ENCODE measurements around the gene MEG3. TPM values are rescaled to one million over a fixed set of nuclear protein-coding genes. Genes with fewer than 3 reads are reported as not detected.

The MEG3 gene
- total RNA-seq (1 to 10 TPM in 3 of 5 donors, not detected in 2; 2.3 to 3.4 (median 2.4) TPM), total RNA-seq (0 to 0.48 (median 0.11) reads per million in 29 experiments)
- 3.6 TPM for total RNA-seq (2013)

DNA sequence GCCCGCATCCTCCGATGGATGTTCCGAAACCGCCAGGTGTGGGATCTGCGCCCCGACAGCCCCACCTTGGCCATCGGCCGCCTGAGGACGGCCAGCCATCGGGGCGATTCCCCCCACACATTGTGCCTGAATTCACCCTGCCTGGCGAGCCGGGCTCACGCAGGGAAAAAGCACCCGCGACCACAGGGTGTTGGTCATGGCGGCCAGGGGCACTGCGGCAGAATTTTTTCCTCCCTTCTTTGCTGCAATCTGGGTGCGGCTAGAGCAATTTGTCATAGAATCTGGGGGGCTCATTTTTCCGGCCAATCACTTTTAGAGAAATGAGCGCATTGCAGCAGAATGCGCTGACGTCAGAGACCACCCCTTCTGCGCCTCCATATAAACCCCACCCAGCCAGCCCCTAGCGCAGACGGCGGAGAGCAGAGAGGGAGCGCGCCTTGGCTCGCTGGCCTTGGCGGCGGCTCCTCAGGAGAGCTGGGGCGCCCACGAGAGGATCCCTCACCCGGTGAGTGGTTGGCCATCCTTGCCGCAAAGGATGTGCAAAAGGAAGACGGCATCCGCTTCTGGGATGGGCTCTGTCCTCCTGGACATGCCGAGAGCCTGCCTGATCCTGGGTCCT lies at the start of gene MEG3:
MEG3 (plus strand) TSS at position 406 of the 619 bp plus-strand sequence.
- H3K27me3 Mint-ChIP-seq = peaks cover 43 to 56% of the 10 kb centered on the region in 2 donors
- 46% methylated on average over 29 of the region's 39 CpGs for WGBS (ENCODE audit: insufficient coverage)
- peaks cover 6 to 16% (median 8%) of the 10 kb centered on the region in 3 donors for H3K4me1 Mint-ChIP-seq
- CTCF ChIA-PET = no interaction called here
- H3K4me1 ChIP-seq (ENCODE audit: control insufficient read depth in 1 of 2, extremely low read depth in 1 of 2, insufficient read depth in 2 of 2, low read length in 2 of 2) = peaks cover 0 to 7% of the 10 kb centered on the region in 2 experiments
- DNase-seq (no peak), ATAC-seq (replicated peaks in 1 of 4) (no peak)
- H3K27me3 ChIP-seq (replicated peaks in 1 of 2; ENCODE audit: control insufficient read depth in 2 of 2, extremely low read depth in 1 of 2, insufficient read depth in 2 of 2, low read length in 1 of 2) = peaks cover 0 to 68% of the 10 kb centered on the region in 2 experiments
- POLR2A ChIA-PET = no interaction called here
- no peaks in the 10 kb centered on the region for H3K36me3 Mint-ChIP-seq
- H3K27ac Mint-ChIP-seq = no peak within 1 kb of the TSS
- H3K9me3 Mint-ChIP-seq = peaks cover 0 to 4% (median 3%) of the 10 kb centered on the region in 3 donors
- no peaks in the 10 kb centered on the region for H3K36me3 ChIP-seq (ENCODE audit: control insufficient read depth in 2 of 2, extremely low read depth in 1 of 2, insufficient read depth in 1 of 2, low read length in 1 of 2)
- H3K4me3 Mint-ChIP-seq = peak within 1 kb of the TSS in 2 of 3 donors; percentile 24 to 56
- H3K9me3 ChIP-seq = no peaks in the 10 kb centered on the region
- H3K4me3 ChIP-seq (ENCODE audit: control insufficient read depth in 1 of 2, extremely low read depth in 1 of 2, low read length in 1 of 2) = no peak within 1 kb of the TSS
- no peak within 1 kb of the TSS for H3K27ac ChIP-seq (ENCODE audit: low read length)

GRCh38 chr14:100776681-100777365 lies 49.1 kb upstream of the MEG3 start:
- ATAC-seq (replicated peaks in 1 of 4) (no peak), DNase-seq (no peak)
- ChIA-PET CTCF (no interaction called here), POLR2A (no interaction called here)
- Mint-ChIP-seq H3K27me3 (peaks cover 3 to 7% of the 10 kb centered on the region in 2 donors), H3K36me3 (no peaks in the 10 kb centered on the region), H3K4me1 (no peaks in the 10 kb centered on the region), H3K27ac (no peak overlapping the region), H3K4me3 (no peak overlapping the region), H3K9me3 (no peaks in the 10 kb centered on the region)
- Histone ChIP-seq H3K4me1 (ENCODE audit: control insufficient read depth in 1 of 2, extremely low read depth in 1 of 2, insufficient read depth in 2 of 2, low read length in 2 of 2) (no peaks in the 10 kb centered on the region), H3K4me3 (ENCODE audit: control insufficient read depth in 1 of 2, extremely low read depth in 1 of 2, low read length in 1 of 2) (no peak overlapping the region), H3K27me3 (replicated peaks in 1 of 2; ENCODE audit: control insufficient read depth in 2 of 2, extremely low read depth in 1 of 2, insufficient read depth in 2 of 2, low read length in 1 of 2) (peaks cover 0 to 28% of the 10 kb centered on the region in 2 experiments), H3K36me3 (ENCODE audit: control insufficient read depth in 2 of 2, extremely low read depth in 1 of 2, insufficient read depth in 1 of 2, low read length in 1 of 2) (no peaks in the 10 kb centered on the region), H3K9me3 (no peaks in the 10 kb centered on the region), H3K27ac (ENCODE audit: low read length) (no peak overlapping the region)
- WGBS (ENCODE audit: insufficient coverage) = 79% methylated on average over 11 of the region's 14 CpGs

DNA sequence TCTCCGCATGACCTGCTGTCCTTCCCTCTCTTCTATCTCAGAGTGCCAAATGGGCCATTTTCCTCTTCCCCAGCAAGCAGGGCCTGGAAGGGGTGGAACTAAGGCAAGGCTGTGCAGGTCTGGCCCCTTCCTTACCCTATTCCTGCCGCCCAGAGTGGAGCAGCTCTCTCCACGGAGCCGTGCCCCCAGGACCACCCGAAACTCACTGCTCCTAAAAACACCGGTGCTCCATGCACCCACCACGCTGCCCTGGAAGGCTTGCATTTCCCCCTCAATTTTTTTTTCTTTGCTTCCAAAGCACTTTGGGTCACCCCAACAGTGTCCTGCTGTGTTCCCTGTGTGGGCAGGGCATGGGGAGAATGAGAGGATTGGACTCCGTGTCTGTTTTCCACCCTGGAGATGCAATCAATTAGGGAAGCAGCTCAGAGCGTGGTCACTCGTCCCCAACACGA lies 48.5 kb upstream of the MEG3 start:
- POLR2A ChIA-PET = no interaction called here

GRCh38 chr14:100777818-100778525 lies 47.9 kb upstream of the MEG3 start:
- no peaks in the 10 kb centered on the region for H3K4me1 ChIP-seq (ENCODE audit: control insufficient read depth in 1 of 2, extremely low read depth in 1 of 2, insufficient read depth in 2 of 2, low read length in 2 of 2)
- H3K27me3 ChIP-seq (replicated peaks in 1 of 2; ENCODE audit: control insufficient read depth in 2 of 2, extremely low read depth in 1 of 2, insufficient read depth in 2 of 2, low read length in 1 of 2) = peaks cover 0 to 26% of the 10 kb centered on the region in 2 experiments
- H3K4me3 Mint-ChIP-seq = no peak overlapping the region
- no peak overlapping the region for H3K27ac Mint-ChIP-seq
- H3K4me1 Mint-ChIP-seq = no peaks in the 10 kb centered on the region
- DNase-seq (no peak), ATAC-seq (replicated peaks in 1 of 4) (no peak)
- H3K9me3 Mint-ChIP-seq = no peaks in the 10 kb centered on the region
- H3K27ac ChIP-seq (ENCODE audit: low read length) = no peak overlapping the region
- H3K36me3 ChIP-seq (ENCODE audit: control insufficient read depth in 2 of 2, extremely low read depth in 1 of 2, insufficient read depth in 1 of 2, low read length in 1 of 2) = no peaks in the 10 kb centered on the region
- no peaks in the 10 kb centered on the region for H3K9me3 ChIP-seq
- POLR2A ChIA-PET = no interaction called here
- H3K27me3 Mint-ChIP-seq = peaks cover 3 to 7% of the 10 kb centered on the region in 2 donors
- H3K4me3 ChIP-seq (ENCODE audit: control insufficient read depth in 1 of 2, extremely low read depth in 1 of 2, low read length in 1 of 2) = no peak overlapping the region
- 75% methylated on average over 11 of the region's 22 CpGs for WGBS (ENCODE audit: insufficient coverage)
- CTCF ChIA-PET = no interaction called here
- H3K36me3 Mint-ChIP-seq = no peaks in the 10 kb centered on the region

More for the DNA sequence above, 48.5 kb upstream of the MEG3 start:
- no peak for DNase-seq
- Histone ChIP-seq H3K4me1 (ENCODE audit: control insufficient read depth in 1 of 2, extremely low read depth in 1 of 2, insufficient read depth in 2 of 2, low read length in 2 of 2) (no peaks in the 10 kb centered on the region), H3K36me3 (ENCODE audit: control insufficient read depth in 2 of 2, extremely low read depth in 1 of 2, insufficient read depth in 1 of 2, low read length in 1 of 2) (no peaks in the 10 kb centered on the region), H3K27ac (ENCODE audit: low read length) (no peak overlapping the region), H3K27me3 (replicated peaks in 1 of 2; ENCODE audit: control insufficient read depth in 2 of 2, extremely low read depth in 1 of 2, insufficient read depth in 2 of 2, low read length in 1 of 2) (peaks cover 0 to 28% of the 10 kb centered on the region in 2 experiments), H3K4me3 (ENCODE audit: control insufficient read depth in 1 of 2, extremely low read depth in 1 of 2, low read length in 1 of 2) (no peak overlapping the region), H3K9me3 (no peaks in the 10 kb centered on the region)
- Mint-ChIP-seq H3K9me3 (no peaks in the 10 kb centered on the region), H3K27me3 (peaks cover 3 to 7% of the 10 kb centered on the region in 2 donors), H3K27ac (no peak overlapping the region), H3K36me3 (no peaks in the 10 kb centered on the region), H3K4me3 (no peak overlapping the region), H3K4me1 (no peaks in the 10 kb centered on the region)
- CTCF ChIA-PET = no interaction called here
- ATAC-seq (replicated peaks in 1 of 4) = no peak
- WGBS (ENCODE audit: insufficient coverage) = 56% methylated on average over 4 of the region's 11 CpGs

GRCh38 chr14:100778526-100778882 lies 47.4 kb upstream of the MEG3 start:
- WGBS (ENCODE audit: insufficient coverage) = 82% methylated on average over 3 of the region's 7 CpGs
- Mint-ChIP-seq H3K27ac (no peak overlapping the region), H3K4me1 (no peaks in the 10 kb centered on the region), H3K9me3 (no peaks in the 10 kb centered on the region), H3K27me3 (peaks cover 3 to 7% of the 10 kb centered on the region in 2 donors), H3K36me3 (no peaks in the 10 kb centered on the region), H3K4me3 (no peak overlapping the region)
- ATAC-seq (replicated peaks in 1 of 4) (no peak), DNase-seq (no peak)
- Histone ChIP-seq H3K9me3 (no peaks in the 10 kb centered on the region), H3K4me3 (ENCODE audit: control insufficient read depth in 1 of 2, extremely low read depth in 1 of 2, low read length in 1 of 2) (no peak overlapping the region), H3K27ac (ENCODE audit: low read length) (no peak overlapping the region), H3K36me3 (ENCODE audit: control insufficient read depth in 2 of 2, extremely low read depth in 1 of 2, insufficient read depth in 1 of 2, low read length in 1 of 2) (no peaks in the 10 kb centered on the region), H3K4me1 (ENCODE audit: control insufficient read depth in 1 of 2, extremely low read depth in 1 of 2, insufficient read depth in 2 of 2, low read length in 2 of 2) (no peaks in the 10 kb centered on the region), H3K27me3 (replicated peaks in 1 of 2; ENCODE audit: control insufficient read depth in 2 of 2, extremely low read depth in 1 of 2, insufficient read depth in 2 of 2, low read length in 1 of 2) (peaks cover 0 to 26% of the 10 kb centered on the region in 2 experiments)
- CTCF ChIA-PET = no interaction called here
- POLR2A ChIA-PET = no interaction called here

GRCh38 chr14:100778951-100779690 lies 46.8 kb upstream of the MEG3 start:
- Histone ChIP-seq H3K4me1 (ENCODE audit: control insufficient read depth in 1 of 2, extremely low read depth in 1 of 2, insufficient read depth in 2 of 2, low read length in 2 of 2) (no peaks in the 10 kb centered on the region), H3K36me3 (ENCODE audit: control insufficient read depth in 2 of 2, extremely low read depth in 1 of 2, insufficient read depth in 1 of 2, low read length in 1 of 2) (no peaks in the 10 kb centered on the region), H3K4me3 (ENCODE audit: control insufficient read depth in 1 of 2, extremely low read depth in 1 of 2, low read length in 1 of 2) (no peak overlapping the region), H3K9me3 (no peaks in the 10 kb centered on the region), H3K27me3 (replicated peaks in 1 of 2; ENCODE audit: control insufficient read depth in 2 of 2, extremely low read depth in 1 of 2, insufficient read depth in 2 of 2, low read length in 1 of 2) (peaks cover 0 to 30% of the 10 kb centered on the region in 2 experiments), H3K27ac (ENCODE audit: low read length) (no peak overlapping the region)
- H3K4me1 Mint-ChIP-seq = no peaks in the 10 kb centered on the region
- ChIA-PET CTCF (no interaction called here), POLR2A (no interaction called here)
- no peak overlapping the region for H3K4me3 Mint-ChIP-seq
- H3K27ac Mint-ChIP-seq = no peak overlapping the region
- 91% methylated on average over 22 of the region's 24 CpGs for WGBS (ENCODE audit: insufficient coverage)
- H3K9me3 Mint-ChIP-seq = no peaks in the 10 kb centered on the region
- ATAC-seq (replicated peaks in 1 of 4) (no peak), DNase-seq (peak in 1 of 35 experiments; percentile 2)
- H3K36me3 Mint-ChIP-seq = no peaks in the 10 kb centered on the region
- H3K27me3 Mint-ChIP-seq = peaks cover 3 to 4% of the 10 kb centered on the region in 2 donors

All from T-cell (primary cell).